Peyer's patch (tissue), 4 donors: Measurements from ENCODE around the gene CDKAL1.

ENCODE experiments used
- POLR2A ChIP-seq, 2 donors: fragments of 450-650 bp; IDR thresholded peaks; one replicate each; pipeline ENCODE4 v1.5.1; 2017; ENCODE audit warnings: antibody characterized with exemption in 2 of 2, mild to moderate bottlenecking in 2 of 2, moderate library complexity in 2 of 2
- TF ChIP-seq, protein P1 (sequence below), 6 experiments: fragments of 450-650 bp in 4 of 6; fragments of 200-600 bp in 2 of 6; sonication (generic) in 1 of 6; IDR thresholded peaks; one replicate each; pipeline ENCODE4 v1.5.1; 2017 to 2019; ENCODE audit warnings: antibody characterized with exemption in 6 of 6, mild to moderate bottlenecking in 3 of 6, moderate library complexity in 1 of 6

DNA sequence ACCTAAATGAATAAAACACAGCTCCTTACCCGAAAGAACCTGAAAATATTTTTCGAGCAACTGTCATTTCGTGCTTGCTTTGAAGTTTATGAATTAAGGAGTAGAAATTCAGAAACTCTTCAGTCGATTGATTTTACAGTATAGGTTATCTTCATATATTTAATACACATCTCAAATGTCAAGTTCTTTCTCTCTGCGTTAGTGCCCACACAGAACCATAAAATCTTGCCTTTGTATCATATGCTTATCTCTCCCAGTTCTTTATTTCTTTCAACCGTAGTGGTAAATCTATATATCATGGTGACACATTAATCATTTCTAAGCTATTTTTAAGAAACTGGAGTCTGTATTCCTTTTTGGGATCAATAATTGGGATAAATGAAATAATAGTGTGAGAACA lies 397.5 kb downstream of the CDKAL1 start:
- no peak for TF ChIP-seq POLR2A (IDR thresholded peaks at IDR 0.05)
- TF ChIP-seq, protein P1, sequence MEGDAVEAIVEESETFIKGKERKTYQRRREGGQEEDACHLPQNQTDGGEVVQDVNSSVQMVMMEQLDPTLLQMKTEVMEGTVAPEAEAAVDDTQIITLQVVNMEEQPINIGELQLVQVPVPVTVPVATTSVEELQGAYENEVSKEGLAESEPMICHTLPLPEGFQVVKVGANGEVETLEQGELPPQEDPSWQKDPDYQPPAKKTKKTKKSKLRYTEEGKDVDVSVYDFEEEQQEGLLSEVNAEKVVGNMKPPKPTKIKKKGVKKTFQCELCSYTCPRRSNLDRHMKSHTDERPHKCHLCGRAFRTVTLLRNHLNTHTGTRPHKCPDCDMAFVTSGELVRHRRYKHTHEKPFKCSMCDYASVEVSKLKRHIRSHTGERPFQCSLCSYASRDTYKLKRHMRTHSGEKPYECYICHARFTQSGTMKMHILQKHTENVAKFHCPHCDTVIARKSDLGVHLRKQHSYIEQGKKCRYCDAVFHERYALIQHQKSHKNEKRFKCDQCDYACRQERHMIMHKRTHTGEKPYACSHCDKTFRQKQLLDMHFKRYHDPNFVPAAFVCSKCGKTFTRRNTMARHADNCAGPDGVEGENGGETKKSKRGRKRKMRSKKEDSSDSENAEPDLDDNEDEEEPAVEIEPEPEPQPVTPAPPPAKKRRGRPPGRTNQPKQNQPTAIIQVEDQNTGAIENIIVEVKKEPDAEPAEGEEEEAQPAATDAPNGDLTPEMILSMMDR (IDR thresholded peaks at IDR 0.05): no peak
